ENCODE measurements around the gene DNAJC13. TPM values are rescaled to one million over a fixed set of nuclear protein-coding genes. Genes with fewer than 3 reads are reported as not detected.
A peak's percentile ranks its signal among the peaks of the same experiment; 100 is the strongest.
"Not testable (repeated sequence)": the region's sequence is repeated elsewhere in the genome, so short reads cannot be mapped to it uniquely, and the experiment has no call there.

Gene DNAJC13
- total and polyA plus RNA-seq, 11 donors: 6.6 to 45.1 (median 29.8) TPM

- DNase-seq (no peak), ATAC-seq (no peak)
- no peaks in the 10 kb centered on the region for H3K36me3 ChIP-seq
- TF ChIP-seq POLR2A (IDR thresholded peaks at IDR 0.05): no peak
- no peak for TF ChIP-seq CTCF (IDR thresholded peaks at IDR 0.05)
- no peak overlapping the region for H3K4me3 ChIP-seq
- intact Hi-C loops (cut with DNase I): loop anchor here in 9 of 10 donors (5.0 to 10.0 kb wide), 4 partner anchors 43 to 143 kb away; no protein-coding TSS in a partner anchor
- no peaks in the 10 kb centered on the region for H3K27me3 ChIP-seq
- no peaks in the 10 kb centered on the region for H3K9me3 ChIP-seq
- WGBS, 4 donors: 67 to 75% (median 72%) methylated on average over 1 of the region's 1 CpG
- H3K27ac ChIP-seq: no peak overlapping the region
- H3K4me1 ChIP-seq: peaks cover 0 to 9% (median 0%) of the 10 kb centered on the region in 12 donors
These were observed 22.2 kb upstream of the DNAJC13 start for GRCh38 chr3:132395126-132395525.

- H3K36me3 ChIP-seq: no peaks in the 10 kb centered on the region
- H3K4me1 ChIP-seq: peaks cover 0 to 9% (median 0%) of the 10 kb centered on the region in 12 donors
- no peak for TF ChIP-seq CTCF (IDR thresholded peaks at IDR 0.05)
- TF ChIP-seq POLR2A (IDR thresholded peaks at IDR 0.05): no peak
- no peak for ATAC-seq
- H3K9me3 ChIP-seq: no peaks in the 10 kb centered on the region
- no peak overlapping the region for H3K27ac ChIP-seq
- no peaks in the 10 kb centered on the region for H3K27me3 ChIP-seq
- DNase-seq: no peak
- WGBS, 4 donors: 91 to 97% (median 96%) methylated on average over 6 to 24 of the region's 24 CpGs
- intact Hi-C loops (cut with DNase I): loop anchor here in 9 of 10 donors (5.0 to 10.0 kb wide), 4 partner anchors 44 to 144 kb away; no protein-coding TSS in a partner anchor
- no peak overlapping the region for H3K4me3 ChIP-seq
These were observed 21.0 kb upstream of the DNAJC13 start for GRCh38 chr3:132396255-132396654.

- not testable (repeated sequence) for ATAC-seq, H3K27me3 ChIP-seq, DNase-seq, H3K27ac ChIP-seq, H3K4me3 ChIP-seq, H3K9me3 ChIP-seq, H3K36me3 ChIP-seq, H3K4me1 ChIP-seq
- 84 to 91% (median 90%) methylated on average over 8 of the region's 8 CpGs for whole genome bisulfite sequencing, 4 donors
- intact Hi-C loops (cut with DNase I): loop anchor here in 9 of 10 donors (5.0 to 10.0 kb wide), 4 partner anchors 44 to 144 kb away; no protein-coding TSS in a partner anchor
These were observed 20.5 kb upstream of the DNAJC13 start for GRCh38 chr3:132396776-132397175.

GRCh38 chr3:132399054-132399929 is 18.0 kb upstream of the DNAJC13 start:
- intact Hi-C loops (cut with DNase I): loop anchor here (1.0 to 10.0 kb wide), 7 partner anchors 46 to 147 kb away; no protein-coding TSS in a partner anchor
- H3K4me1 ChIP-seq: peaks cover 0 to 5% (median 0%) of the 10 kb centered on the region in 12 donors
- H3K27ac ChIP-seq: no peak overlapping the region
- DNase-seq (no peak), ATAC-seq (peak in 3 of 4 donors; percentile 42 to 74 (median 62))
- TF ChIP-seq CTCF (IDR thresholded peaks at IDR 0.05) (peak; percentile 59 to 82 (median 72)), POLR2A (IDR thresholded peaks at IDR 0.05) (no peak)
- H3K36me3 ChIP-seq: no peaks in the 10 kb centered on the region
- H3K27me3 ChIP-seq: no peaks in the 10 kb centered on the region
- WGBS, 4 donors: 63 to 69% (median 65%) methylated on average over 5 of the region's 5 CpGs
- H3K9me3 ChIP-seq: no peaks in the 10 kb centered on the region
- no peak overlapping the region for H3K4me3 ChIP-seq
